NT2/D1 (cell line): ENCODE data around the gene MMP26.

Source experiments
- SUZ12 ChIP-seq: IDR thresholded peaks from 2 replicates; pipeline ENCODE4 v1.6.1; 2011; ENCODE audit not compliant: insufficient read length, insufficient read depth; ENCODE audit errors: extremely low read depth
- YY1 ChIP-seq: IDR thresholded peaks from 2 replicates; pipeline ENCODE4 v1.6.1; 2011; ENCODE audit not compliant: insufficient read length, insufficient read depth
- ZNF274 ChIP-seq: IDR thresholded peaks from 2 replicates; pipeline ENCODE4 v1.6.1; 2011; ENCODE audit warnings: mild to moderate bottlenecking, low read depth, low read length

DNA sequence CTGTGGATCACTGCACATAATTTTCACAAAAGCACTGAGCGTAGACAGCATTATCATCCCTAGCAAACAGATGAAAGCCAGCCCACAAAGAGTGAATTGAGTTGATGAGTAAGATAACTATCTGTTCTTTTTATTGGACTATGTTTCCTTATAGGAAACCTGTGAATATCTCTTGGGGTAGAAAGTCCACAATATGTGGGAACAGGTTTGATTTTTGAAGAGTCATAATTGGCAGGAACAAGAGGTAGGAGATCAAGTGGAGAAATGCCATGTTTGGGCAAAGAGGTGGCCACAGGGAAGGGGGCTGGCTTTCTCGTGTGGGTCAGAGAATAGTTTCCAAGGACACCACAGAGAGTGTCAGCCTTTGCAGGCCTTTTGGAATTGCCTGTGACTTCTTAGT lies 30.8 kb upstream of the MMP26 start:
- TF ChIP-seq YY1 (no peak), ZNF274 (no peak), SUZ12 (no peak)
